HCT116 (cell line): ENCODE results near the gene LTBP4. TPM values are rescaled to one million over a fixed set of nuclear protein-coding genes. Genes with fewer than 3 reads are reported as not detected.

Source experiments
- ATAC-seq: fragments of 200-7000 bp; cut with Tn5 transposase; 2 replicates; pipeline ENCODE4 v1.9.1; 2020; ENCODE audit warnings: mild to moderate bottlenecking, moderate library complexity
- BruUV-seq: library from RNA; stranded (reverse); fragments of 400-500 nt; replicated peaks from 2 replicates; lab custom pipeline; 2021; lab: Mats Ljungman, UMichigan
- CTCF ChIA-PET: fragments of 300-600 bp; sonication (Branson Sonifier 250); formaldehyde crosslinking; loops from one replicate; lab custom pipeline; 2021; ENCODE audit warnings: antibody characterized with exemption; lab: Charles Lee
- POLR2A ChIA-PET: fragments of 300-600, 350-600 bp; sonication (Branson Sonifier 250); formaldehyde crosslinking; loops from one replicate; lab custom pipeline; 2021; ENCODE audit warnings: antibody characterized with exemption; lab: Charles Lee
- RAD21 ChIA-PET, 2 experiments: fragments of 300-600 bp; sonication (Branson Sonifier 250); formaldehyde crosslinking; loops; one replicate each; lab custom pipeline; 2023; ENCODE audit warnings: low total read pairs in 2 of 2; ENCODE audit not compliant: uncharacterized antibody in 2 of 2, unreplicated experiment in 2 of 2, low non-redundant PET in 1 of 2; lab: Charles Lee
- DNase-seq: peaks from one replicate; pipeline ENCODE4 v3.0.0-alpha.2; 2010; ENCODE audit warnings: low read depth, low spot score
- H2AFZ ChIP-seq: fragments of 200-600 bp; shearing (Covaris generic), sonication (generic); 2 replicates; pipeline ENCODE4 v1.6.1; 2017; ENCODE audit warnings: low read depth, mixed run types, mixed read lengths, antibody characterized with exemption, low read length; ENCODE audit not compliant: poor library complexity, severe bottlenecking
- H3K27ac ChIP-seq: 2 replicates; pipeline ENCODE4 v1.5.1; 2012; ENCODE audit warnings: low read depth, low read length
- H3K27me3 ChIP-seq: fragments of 200-600 bp; sonication (generic); 2 replicates; pipeline ENCODE4 v1.6.1; 2016; ENCODE audit warnings: mixed run types, low read length, mixed read lengths; ENCODE audit not compliant: insufficient read depth
- H3K36me3 ChIP-seq, 2 experiments: fragments of 200-500 bp in 1 of 2; fragments of 200-600 bp in 1 of 2; sonication (Bioruptor generic) in 1 of 2; sonication (generic) in 1 of 2; 2 replicates each; pipeline versions ENCODE4 v1.5.1 to v1.6.1; 2014 to 2016; ENCODE audit warnings: low read length in 2 of 2, inconsistent platforms in 1 of 2, mixed read lengths in 1 of 2, mixed run types in 1 of 2; ENCODE audit not compliant: insufficient read depth in 2 of 2, control insufficient read depth in 1 of 2
- H3K4me1 ChIP-seq, 2 experiments: fragments of 200-600 bp in 1 of 2; sonication (generic) in 1 of 2; 2 replicates each; pipeline versions ENCODE4 v1.5.1 to v1.6.1; 2012 to 2017; ENCODE audit warnings: low read length in 2 of 2, inconsistent platforms in 1 of 2, mild to moderate bottlenecking in 1 of 2, mixed read lengths in 1 of 2, mixed run types in 1 of 2, moderate library complexity in 1 of 2; ENCODE audit not compliant: insufficient read depth in 2 of 2, control insufficient read depth in 1 of 2
- H3K4me2 ChIP-seq: fragments of 200-600 bp; sonication (generic); 2 replicates; pipeline ENCODE4 v1.6.1; 2017; ENCODE audit warnings: mixed run types, low read length, mixed read lengths
- H3K4me3 ChIP-seq, 2 experiments: fragments of 200-600 bp in 1 of 2; sonication (generic) in 1 of 2; replicated peaks in 1 of 2; 2 replicates each; pipeline ENCODE4 v1.5.1; 2011 to 2016; ENCODE audit warnings: low read length in 2 of 2, control low read depth in 1 of 2, low read depth in 1 of 2, mild to moderate bottlenecking in 1 of 2, mixed read lengths in 1 of 2, mixed run types in 1 of 2
- H3K79me2 ChIP-seq: fragments of 200-600 bp; sonication (generic); 2 replicates; pipeline ENCODE4 v1.6.1; 2017; ENCODE audit warnings: mild to moderate bottlenecking, mixed run types, low read length, moderate library complexity, mixed read lengths; ENCODE audit not compliant: insufficient read depth
- H3K9ac ChIP-seq: fragments of 200-600 bp; sonication (generic); 2 replicates; pipeline ENCODE4 v1.6.1; 2016; ENCODE audit warnings: low read length, mixed read lengths
- H3K9me2 ChIP-seq: fragments of 200-600 bp; sonication (generic), shearing (Covaris generic); 2 replicates; pipeline ENCODE4 v1.6.1; 2017; ENCODE audit warnings: mixed run types, mild to moderate bottlenecking, moderate library complexity; ENCODE audit not compliant: insufficient read depth
- H3K9me3 ChIP-seq, 2 experiments: fragments of 200-500 bp in 1 of 2; fragments of 200-600 bp in 1 of 2; sonication (Bioruptor generic) in 1 of 2; sonication (generic) in 1 of 2; 2 replicates each; pipeline ENCODE4 v1.6.1; 2014 to 2017; ENCODE audit warnings: low read length in 2 of 2, mixed read lengths in 2 of 2, inconsistent platforms in 1 of 2, low read depth in 1 of 2, mild to moderate bottlenecking in 1 of 2, mixed run types in 1 of 2, moderate library complexity in 1 of 2; ENCODE audit not compliant: control insufficient read depth in 1 of 2, insufficient read depth in 1 of 2
- H4K20me1 ChIP-seq: fragments of 200-600 bp; sonication (generic), shearing (Covaris generic); 2 replicates; pipeline ENCODE4 v1.6.1; 2017; ENCODE audit warnings: mixed run types, mild to moderate bottlenecking, moderate library complexity; ENCODE audit not compliant: insufficient read depth
- EGR1 ChIP-seq: IDR thresholded peaks from 2 replicates; pipeline ENCODE4 v1.6.1; 2012; ENCODE audit warnings: low read depth
- JUND ChIP-seq: IDR thresholded peaks from 2 replicates; pipeline ENCODE4 v1.6.1; 2012
- POLR2A ChIP-seq: IDR thresholded peaks from 2 replicates; pipeline ENCODE4 v1.7.0; 2011; ENCODE audit warnings: borderline replicate concordance; ENCODE audit not compliant: insufficient read depth, insufficient read length; ENCODE audit errors: extremely low read depth
- REST ChIP-seq: IDR thresholded peaks from 2 replicates; pipeline ENCODE4 v1.6.1; 2012; ENCODE audit warnings: low read depth
- SIN3A ChIP-seq: IDR thresholded peaks from 2 replicates; pipeline ENCODE4 v1.6.1; 2012; ENCODE audit warnings: low read depth
- SP1 ChIP-seq: IDR thresholded peaks from 2 replicates; pipeline ENCODE4 v1.6.1; 2012; ENCODE audit warnings: low read depth
- intact Hi-C: fragments of 100-400 bp; cut with micrococcal nuclease; formaldehyde crosslinking; loops from 2 replicates; pipeline ENCODE4 v1.10.0; 2022
- total RNA-seq: library from RNA; stranded (reverse); gene quantifications from one replicate; pipeline ENCODE4 v1.2.1, GENCODE V29; 2021; ENCODE audit not compliant: unreplicated experiment

Gene LTBP4
- total RNA-seq, 1 experiment from 2014 or later, result 310 TPM

DNA sequence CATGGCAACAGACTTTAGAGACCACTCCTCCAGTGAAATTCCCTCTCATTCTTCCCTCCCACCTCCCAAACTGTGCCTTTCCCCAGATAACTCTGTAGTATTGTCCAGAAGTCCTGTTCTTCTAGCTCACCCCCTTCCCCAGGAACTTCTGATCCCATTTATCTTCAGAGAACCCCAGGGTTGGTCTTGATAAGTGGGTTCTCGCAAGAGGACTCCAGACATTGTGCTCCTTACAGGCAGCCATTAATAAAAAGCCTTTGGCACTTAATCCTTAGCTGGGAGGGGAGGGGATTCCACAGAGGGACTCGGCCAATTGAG is 1.9 kb downstream of the LTBP4 start:
- ChIA-PET RAD21 (interaction anchor here in 1 of 2 experiments (1.0 kb wide), 1 partner anchor 10 kb away, joined by 3 read pairs; no protein-coding TSS in a partner anchor), CTCF (interaction anchor here (0.9 to 4.4 kb wide), 13 partner anchors 11 to 298 kb away, joined by 4 to 39 read pairs (median 19); partner anchors contain the start of gene BLVRB), POLR2A (interaction anchor here (0.9 to 4.9 kb wide), 6 partner anchors 8 to 138 kb away, joined by 3 to 55 read pairs (median 5); partner anchors contain the start of gene BLVRB)
- Histone ChIP-seq H2AFZ (no peak overlapping the region), H3K36me3 (no peaks in the 10 kb centered on the region), H3K4me2 (peak overlapping the region; percentile 93), H3K79me2 (peaks cover 15% of the 10 kb centered on the region; the same call in 1 of the 2 replicates), H3K9me3 (no peaks in the 10 kb centered on the region), H3K9me2 (no peaks in the 10 kb centered on the region), H3K27me3 (no peaks in the 10 kb centered on the region), H3K9ac (peak overlapping the region; percentile 92), H3K27ac (peak overlapping the region; percentile 87), H4K20me1 (no peaks in the 10 kb centered on the region), H3K4me1 (peaks cover 34 to 86% of the 10 kb centered on the region in 2 experiments), H3K4me3 (peak overlapping the region; percentile 62 to 67)
- BruUV-seq, result TSS peak; percentile 72
- no peak for ATAC-seq
- DNase-seq, result no peak
- intact Hi-C loops, result loop anchor here (2.0 to 10.0 kb wide), 3 partner anchors 138 to 458 kb away; partner anchors contain the start of gene BLVRB
- TF ChIP-seq EGR1, result no peak
- no peak for TF ChIP-seq POLR2A
- no peak for TF ChIP-seq JUND
- no peak for TF ChIP-seq SP1
- TF ChIP-seq REST, result no peak
- no peak for TF ChIP-seq SIN3A
